ENCODE results near the gene VIPAS39.

Gene VIPAS39

GRCh38 chr14:77469067-77469505, 11.7 kb upstream of the VIPAS39 start:
- Histone ChIP-seq H3K4me1 (ENCODE audit: control insufficient read depth, insufficient read depth, low read length) (no peaks in the 10 kb centered on the region), H3K9me3 (ENCODE audit: control insufficient read depth, insufficient read depth, low read depth, low read length) (no peaks in the 10 kb centered on the region), H3K4me3 (ENCODE audit: low read depth, low read length) (no peak overlapping the region), H3K36me3 (ENCODE audit: control insufficient read depth in 2 of 2, insufficient read depth in 1 of 2, low read length in 2 of 2) (peaks cover 43 to 52% of the 10 kb centered on the region in 2 experiments), H3K27ac (ENCODE audit: extremely low read depth, low read depth, low read length) (no peak overlapping the region)
- ChIA-PET POLR2A (no interaction called here), CTCF (interaction anchor here (0.6 to 0.9 kb wide), 2 partner anchors 10 to 114 kb away, joined by 3 to 5 read pairs; no protein-coding TSS in a partner anchor)
- TF ChIP-seq MYNN (tag by site-specific recombination; IDR thresholded peaks at IDR 0.05; ENCODE audit: borderline replicate concordance) (no peak), ZSCAN23 (tag by site-specific recombination; IDR thresholded peaks at IDR 0.05) (no peak), ZNF558 (tag by site-specific recombination; IDR thresholded peaks at IDR 0.05) (no peak), ZBTB6 (tag by site-specific recombination; IDR thresholded peaks at IDR 0.05) (no peak), ZNF157 (tag by site-specific recombination; IDR thresholded peaks at IDR 0.05) (no peak), ZNF37A (tag by site-specific recombination; IDR thresholded peaks at IDR 0.05) (no peak)
- TF ChIP-seq, protein P1, sequence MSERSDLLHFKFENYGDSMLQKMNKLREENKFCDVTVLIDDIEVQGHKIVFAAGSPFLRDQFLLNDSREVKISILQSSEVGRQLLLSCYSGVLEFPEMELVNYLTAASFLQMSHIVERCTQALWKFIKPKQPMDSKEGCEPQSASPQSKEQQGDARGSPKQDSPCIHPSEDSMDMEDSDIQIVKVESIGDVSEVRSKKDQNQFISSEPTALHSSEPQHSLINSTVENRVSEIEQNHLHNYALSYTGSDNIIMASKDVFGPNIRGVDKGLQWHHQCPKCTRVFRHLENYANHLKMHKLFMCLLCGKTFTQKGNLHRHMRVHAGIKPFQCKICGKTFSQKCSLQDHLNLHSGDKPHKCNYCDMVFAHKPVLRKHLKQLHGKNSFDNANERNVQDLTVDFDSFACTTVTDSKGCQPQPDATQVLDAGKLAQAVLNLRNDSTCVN (tag by site-specific recombination; optimal IDR thresholded peaks at IDR 0.05): no peak

DNA sequence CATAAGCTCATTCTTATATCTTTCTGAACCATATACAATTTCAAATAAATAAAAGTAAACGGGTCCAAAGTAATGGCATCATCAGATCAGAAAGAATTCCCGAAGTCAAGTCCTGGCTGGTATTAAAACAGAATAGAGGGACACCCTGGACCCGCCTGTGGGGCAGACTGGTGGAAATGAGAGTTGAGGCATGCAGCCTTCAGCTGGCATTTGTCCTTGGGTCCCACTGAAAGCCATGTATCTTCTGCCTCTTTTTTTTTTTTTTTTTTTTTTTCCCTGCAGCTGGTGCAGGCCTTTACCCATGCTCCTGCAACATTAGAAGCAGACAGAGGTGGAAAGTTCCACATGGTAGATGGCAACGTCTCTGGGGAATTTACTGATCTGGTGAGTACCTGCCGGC, 10.4 kb upstream of the VIPAS39 start:
- POLR2A ChIA-PET: interaction anchor here (0.6 to 0.7 kb wide), 2 partner anchors 14 to 171 kb away, joined by 3 to 4 read pairs; no protein-coding TSS in a partner anchor
- TF ChIP-seq ZNF776 (tag by site-specific recombination; IDR thresholded peaks at IDR 0.05; ENCODE audit: borderline replicate concordance) (no peak), KLF7 (tag by site-specific recombination; IDR thresholded peaks at IDR 0.05; ENCODE audit: borderline replicate concordance) (no peak), ZNF133 (tag by site-specific recombination; IDR thresholded peaks at IDR 0.05) (no peak), ZBTB1 (tag by site-specific recombination; IDR thresholded peaks at IDR 0.05) (no peak), ZNF670 (tag by site-specific recombination; IDR thresholded peaks at IDR 0.05; ENCODE audit: low read depth) (no peak), ZNF629 (tag by site-specific recombination; IDR thresholded peaks at IDR 0.05) (no peak), EGR2 (tag by site-specific recombination; IDR thresholded peaks at IDR 0.05; ENCODE audit: low read depth) (no peak), ZNF121 (tag by site-specific recombination; IDR thresholded peaks at IDR 0.05) (no peak)
- TF ChIP-seq, protein P2, sequence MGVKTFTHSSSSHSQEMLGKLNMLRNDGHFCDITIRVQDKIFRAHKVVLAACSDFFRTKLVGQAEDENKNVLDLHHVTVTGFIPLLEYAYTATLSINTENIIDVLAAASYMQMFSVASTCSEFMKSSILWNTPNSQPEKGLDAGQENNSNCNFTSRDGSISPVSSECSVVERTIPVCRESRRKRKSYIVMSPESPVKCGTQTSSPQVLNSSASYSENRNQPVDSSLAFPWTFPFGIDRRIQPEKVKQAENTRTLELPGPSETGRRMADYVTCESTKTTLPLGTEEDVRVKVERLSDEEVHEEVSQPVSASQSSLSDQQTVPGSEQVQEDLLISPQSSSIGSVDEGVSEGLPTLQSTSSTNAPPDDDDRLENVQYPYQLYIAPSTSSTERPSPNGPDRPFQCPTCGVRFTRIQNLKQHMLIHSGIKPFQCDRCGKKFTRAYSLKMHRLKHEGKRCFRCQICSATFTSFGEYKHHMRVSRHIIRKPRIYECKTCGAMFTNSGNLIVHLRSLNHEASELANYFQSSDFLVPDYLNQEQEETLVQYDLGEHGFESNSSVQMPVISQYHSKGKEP (tag by site-specific recombination; IDR thresholded peaks at IDR 0.05): no peak
- CTCF ChIA-PET: interaction anchor here (0.6 to 1.6 kb wide), 2 partner anchors 8 to 90 kb away, joined by 5 to 8 read pairs; no protein-coding TSS in a partner anchor
- Histone ChIP-seq H3K4me3 (ENCODE audit: low read depth, low read length) (no peak overlapping the region), H3K27ac (ENCODE audit: extremely low read depth, low read depth, low read length) (no peak overlapping the region), H3K9me3 (ENCODE audit: control insufficient read depth, insufficient read depth, low read depth, low read length) (no peaks in the 10 kb centered on the region), H3K36me3 (ENCODE audit: control insufficient read depth in 2 of 2, insufficient read depth in 1 of 2, low read length in 2 of 2) (peaks cover 54 to 65% of the 10 kb centered on the region in 2 experiments), H3K4me1 (ENCODE audit: control insufficient read depth, insufficient read depth, low read length) (no peaks in the 10 kb centered on the region)

- Histone ChIP-seq H3K9me3 (ENCODE audit: control insufficient read depth, insufficient read depth, low read depth, low read length) (no peaks in the 10 kb centered on the region), H3K27ac (ENCODE audit: extremely low read depth, low read depth, low read length) (no peak overlapping the region), H3K4me1 (ENCODE audit: control insufficient read depth, insufficient read depth, low read length) (peaks cover 4% of the 10 kb centered on the region), H3K4me3 (ENCODE audit: low read depth, low read length) (peak overlapping the region; percentile 90), H3K36me3 (ENCODE audit: control insufficient read depth in 2 of 2, insufficient read depth in 1 of 2, low read length in 2 of 2) (peaks cover 38 to 50% of the 10 kb centered on the region in 2 experiments)
- ChIA-PET POLR2A (interaction anchor here (0.6 to 2.6 kb wide), 7 partner anchors 60 to 430 kb away, joined by 3 to 18 read pairs (median 3); partner anchors contain the start of genes GSTZ1, POMT2, SAMD15 and SPTLC2), CTCF (interaction anchor here (0.7 to 2.2 kb wide), 32 partner anchors 9 to 584 kb away, joined by 3 to 12 read pairs (median 3); partner anchors contain the start of genes ALKBH1, ISM2, SAMD15 and SLIRP)
- TF ChIP-seq RBAK (tag by site-specific recombination; IDR thresholded peaks at IDR 0.05): no peak
- TF ChIP-seq ZNF654 (tag by site-specific recombination; IDR thresholded peaks at IDR 0.05; ENCODE audit: low read depth): peak; percentile 38; the same call in 1 of the 2 replicates
- no peak for TF ChIP-seq IKZF3 (tag by site-specific recombination; IDR thresholded peaks at IDR 0.05)
- TF ChIP-seq PRDM6 (tag by site-specific recombination; IDR thresholded peaks at IDR 0.05): no peak
- no peak for TF ChIP-seq ELK4 (IDR thresholded peaks at IDR 0.05; ENCODE audit: borderline replicate concordance, low read depth, low read length)
- TF ChIP-seq, protein P3, sequence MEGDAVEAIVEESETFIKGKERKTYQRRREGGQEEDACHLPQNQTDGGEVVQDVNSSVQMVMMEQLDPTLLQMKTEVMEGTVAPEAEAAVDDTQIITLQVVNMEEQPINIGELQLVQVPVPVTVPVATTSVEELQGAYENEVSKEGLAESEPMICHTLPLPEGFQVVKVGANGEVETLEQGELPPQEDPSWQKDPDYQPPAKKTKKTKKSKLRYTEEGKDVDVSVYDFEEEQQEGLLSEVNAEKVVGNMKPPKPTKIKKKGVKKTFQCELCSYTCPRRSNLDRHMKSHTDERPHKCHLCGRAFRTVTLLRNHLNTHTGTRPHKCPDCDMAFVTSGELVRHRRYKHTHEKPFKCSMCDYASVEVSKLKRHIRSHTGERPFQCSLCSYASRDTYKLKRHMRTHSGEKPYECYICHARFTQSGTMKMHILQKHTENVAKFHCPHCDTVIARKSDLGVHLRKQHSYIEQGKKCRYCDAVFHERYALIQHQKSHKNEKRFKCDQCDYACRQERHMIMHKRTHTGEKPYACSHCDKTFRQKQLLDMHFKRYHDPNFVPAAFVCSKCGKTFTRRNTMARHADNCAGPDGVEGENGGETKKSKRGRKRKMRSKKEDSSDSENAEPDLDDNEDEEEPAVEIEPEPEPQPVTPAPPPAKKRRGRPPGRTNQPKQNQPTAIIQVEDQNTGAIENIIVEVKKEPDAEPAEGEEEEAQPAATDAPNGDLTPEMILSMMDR (tag by site-specific recombination; IDR thresholded peaks at IDR 0.05): peak; percentile 25; the same call in 1 of the 2 replicates
- TF ChIP-seq EGR2 (tag by site-specific recombination; IDR thresholded peaks at IDR 0.05; ENCODE audit: low read depth): no peak
Observed at GRCh38 chr14:77459072-77459723, 1.8 kb upstream of the VIPAS39 start.

All from HEK293 (cell line).